ENCODE results near the gene SZT2. TPM values are rescaled to one million over a fixed set of nuclear protein-coding genes. Genes with fewer than 3 reads are reported as not detected.

SZT2 gene
- total and polyA plus RNA-seq, 2 of the 13 experiments (the other 11 are each of a cell fraction or from before 2014, with no cell fraction given), result 8.0 to 8.8 TPM

DNA sequence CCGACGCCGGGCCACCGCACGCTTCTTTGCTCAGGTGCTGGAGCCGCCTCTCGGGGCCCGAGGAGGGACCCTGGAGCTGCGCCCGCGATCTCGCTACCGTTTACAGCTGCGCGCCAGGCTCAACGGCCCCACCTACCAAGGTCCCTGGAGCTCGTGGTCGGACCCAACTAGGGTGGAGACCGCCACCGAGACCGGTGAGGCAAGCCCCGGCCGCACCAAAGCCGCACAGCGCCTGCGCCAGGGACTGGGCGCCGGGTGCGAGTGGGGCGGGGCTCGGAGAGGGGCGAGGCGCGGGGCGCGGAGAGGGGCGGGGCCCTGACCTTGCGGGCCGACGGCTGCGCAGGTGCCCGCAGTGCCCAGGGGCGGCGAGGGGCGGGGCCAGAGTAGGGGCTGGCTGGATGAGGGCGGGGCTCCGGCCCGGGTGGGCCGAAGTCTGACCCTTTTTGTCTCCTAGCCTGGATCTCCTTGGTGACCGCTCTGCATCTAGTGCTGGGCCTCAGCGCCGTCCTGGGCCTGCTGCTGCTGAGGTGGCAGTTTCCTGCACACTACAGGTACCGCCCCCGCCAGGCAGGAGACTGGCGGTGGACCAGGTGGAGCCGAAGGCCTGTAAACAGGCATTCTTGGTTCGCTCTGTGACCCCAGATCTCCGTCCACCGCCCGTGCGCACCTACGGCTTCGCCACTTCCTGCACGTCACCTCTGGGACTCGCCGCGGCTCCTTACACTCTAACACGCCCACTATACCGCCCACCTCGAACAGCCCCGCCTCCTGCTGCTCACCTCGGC, 40.7 kb upstream of the SZT2 start (continued):
- TF ChIP-seq, protein P1, sequence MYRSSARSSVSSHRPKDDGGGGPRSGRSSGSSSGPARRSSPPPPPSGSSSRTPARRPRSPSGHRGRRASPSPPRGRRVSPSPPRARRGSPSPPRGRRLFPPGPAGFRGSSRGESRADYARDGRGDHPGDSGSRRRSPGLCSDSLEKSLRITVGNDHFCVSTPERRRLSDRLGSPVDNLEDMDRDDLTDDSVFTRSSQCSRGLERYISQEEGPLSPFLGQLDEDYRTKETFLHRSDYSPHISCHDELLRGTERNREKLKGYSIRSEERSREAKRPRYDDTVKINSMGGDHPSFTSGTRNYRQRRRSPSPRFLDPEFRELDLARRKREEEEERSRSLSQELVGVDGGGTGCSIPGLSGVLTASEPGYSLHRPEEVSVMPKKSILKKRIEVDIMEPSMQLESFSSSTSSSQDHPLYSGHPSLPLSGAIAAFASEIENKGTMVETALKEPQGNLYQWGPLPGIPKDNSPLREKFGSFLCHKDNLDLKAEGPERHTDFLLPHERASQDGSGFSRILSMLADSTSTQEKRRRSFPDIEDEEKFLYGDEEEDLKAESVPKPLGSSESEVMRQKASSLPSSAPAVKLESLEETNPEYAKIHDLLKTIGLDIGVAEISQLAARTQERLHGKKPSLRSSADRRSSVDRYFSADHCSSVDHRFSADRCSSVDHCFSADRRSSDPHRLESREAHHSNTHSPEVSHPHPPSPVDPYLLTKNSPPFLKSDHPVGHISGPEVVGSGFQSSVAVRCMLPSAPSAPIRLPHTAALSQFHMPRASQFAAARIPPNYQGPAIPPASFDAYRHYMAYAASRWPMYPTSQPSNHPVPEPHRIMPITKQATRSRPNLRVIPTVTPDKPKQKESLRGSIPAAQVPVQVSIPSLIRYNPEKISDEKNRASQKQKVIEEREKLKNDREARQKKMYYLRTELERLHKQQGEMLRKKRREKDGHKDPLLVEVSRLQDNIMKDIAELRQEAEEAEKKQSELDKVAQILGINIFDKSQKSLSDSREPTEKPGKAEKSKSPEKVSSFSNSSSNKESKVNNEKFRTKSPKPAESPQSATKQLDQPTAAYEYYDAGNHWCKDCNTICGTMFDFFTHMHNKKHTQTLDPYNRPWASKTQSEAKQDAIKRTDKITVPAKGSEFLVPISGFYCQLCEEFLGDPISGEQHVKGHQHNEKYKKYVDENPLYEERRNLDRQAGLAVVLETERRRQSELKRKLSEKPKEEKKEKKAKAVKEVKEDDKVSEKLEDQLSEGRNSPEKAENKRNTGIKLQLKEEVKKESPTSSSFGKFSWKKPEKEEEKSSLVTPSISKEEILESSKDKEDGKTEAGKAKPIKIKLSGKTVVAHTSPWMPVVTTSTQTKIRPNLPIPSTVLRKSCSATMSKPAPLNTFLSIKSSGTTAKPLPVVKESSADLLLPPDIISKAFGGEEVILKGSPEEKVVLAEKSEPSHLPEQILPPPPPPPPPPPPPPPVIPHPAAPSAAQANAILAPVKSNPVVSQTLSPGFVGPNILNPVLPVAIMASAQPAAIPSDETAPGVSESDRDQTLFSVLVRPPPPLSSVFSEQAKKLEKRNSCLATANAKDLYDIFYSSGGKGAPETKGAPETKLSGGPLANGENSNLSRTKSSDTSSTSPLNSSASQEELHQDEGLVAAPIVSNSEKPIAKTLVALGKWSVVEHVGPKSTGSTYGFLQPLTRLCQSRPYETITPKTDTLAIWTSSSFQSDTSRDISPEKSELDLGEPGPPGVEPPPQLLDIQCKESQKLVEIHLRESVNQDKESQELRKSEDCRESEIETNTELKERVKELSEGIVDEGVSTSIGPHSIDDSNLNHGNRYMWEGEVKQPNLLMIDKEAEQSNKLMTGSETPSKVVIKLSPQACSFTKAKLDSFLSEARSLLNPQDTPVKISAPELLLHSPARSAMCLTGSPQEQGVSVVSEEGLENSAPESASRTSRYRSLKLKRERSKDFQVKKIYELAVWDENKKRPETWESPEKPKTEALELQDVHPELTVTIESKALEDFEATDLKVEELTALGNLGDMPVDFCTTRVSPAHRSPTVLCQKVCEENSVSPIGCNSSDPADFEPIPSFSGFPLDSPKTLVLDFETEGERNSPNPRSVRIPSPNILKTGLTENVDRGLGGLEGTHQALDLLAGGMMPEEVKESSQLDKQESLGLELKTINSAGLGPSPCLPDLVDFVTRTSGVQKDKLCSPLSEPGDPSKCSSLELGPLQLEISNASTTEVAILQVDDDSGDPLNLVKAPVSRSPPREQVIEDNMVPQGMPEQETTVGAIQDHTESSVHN (CRISPR knock-in tag; IDR thresholded peaks at IDR 0.05), result peak; percentile 4; the same call in 1 of the 2 replicates
- TF ChIP-seq ZKSCAN5 (CRISPR knock-in tag; IDR thresholded peaks at IDR 0.05), result no peak
- TF ChIP-seq NFATC3 (CRISPR knock-in tag; IDR thresholded peaks at IDR 0.05), result peak; percentile 14; the same call in 1 of the 2 replicates
- TF ChIP-seq ZNF121 (CRISPR knock-in tag; IDR thresholded peaks at IDR 0.05), result peak; percentile 97
- peak; percentile 54 for TF ChIP-seq FOXO1 (CRISPR knock-in tag; IDR thresholded peaks at IDR 0.05)
- TF ChIP-seq AHR (CRISPR knock-in tag; IDR thresholded peaks at IDR 0.05), result 0 out of 2 replicates have a peak, but pooled peaks have one; percentile 25
- TF ChIP-seq, protein P2, sequence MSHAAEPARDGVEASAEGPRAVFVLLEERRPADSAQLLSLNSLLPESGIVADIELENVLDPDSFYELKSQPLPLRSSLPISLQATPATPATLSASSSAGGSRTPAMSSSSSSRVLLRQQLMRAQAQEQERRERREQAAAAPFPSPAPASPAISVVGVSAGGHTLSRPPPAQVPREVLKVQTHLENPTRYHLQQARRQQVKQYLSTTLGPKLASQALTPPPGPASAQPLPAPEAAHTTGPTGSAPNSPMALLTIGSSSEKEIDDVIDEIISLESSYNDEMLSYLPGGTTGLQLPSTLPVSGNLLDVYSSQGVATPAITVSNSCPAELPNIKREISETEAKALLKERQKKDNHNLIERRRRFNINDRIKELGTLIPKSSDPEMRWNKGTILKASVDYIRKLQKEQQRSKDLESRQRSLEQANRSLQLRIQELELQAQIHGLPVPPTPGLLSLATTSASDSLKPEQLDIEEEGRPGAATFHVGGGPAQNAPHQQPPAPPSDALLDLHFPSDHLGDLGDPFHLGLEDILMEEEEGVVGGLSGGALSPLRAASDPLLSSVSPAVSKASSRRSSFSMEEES (CRISPR knock-in tag; IDR thresholded peaks at IDR 0.05), result 0 out of 2 replicates have a peak, but pooled peaks have one; percentile 24
- TF ChIP-seq MATR3 (CRISPR knock-in tag; IDR thresholded peaks at IDR 0.05), result no peak
- TF ChIP-seq DR1 (CRISPR knock-in tag; IDR thresholded peaks at IDR 0.05), result peak; percentile 42; the same call in 1 of the 2 replicates
- TF ChIP-seq, protein P3, sequence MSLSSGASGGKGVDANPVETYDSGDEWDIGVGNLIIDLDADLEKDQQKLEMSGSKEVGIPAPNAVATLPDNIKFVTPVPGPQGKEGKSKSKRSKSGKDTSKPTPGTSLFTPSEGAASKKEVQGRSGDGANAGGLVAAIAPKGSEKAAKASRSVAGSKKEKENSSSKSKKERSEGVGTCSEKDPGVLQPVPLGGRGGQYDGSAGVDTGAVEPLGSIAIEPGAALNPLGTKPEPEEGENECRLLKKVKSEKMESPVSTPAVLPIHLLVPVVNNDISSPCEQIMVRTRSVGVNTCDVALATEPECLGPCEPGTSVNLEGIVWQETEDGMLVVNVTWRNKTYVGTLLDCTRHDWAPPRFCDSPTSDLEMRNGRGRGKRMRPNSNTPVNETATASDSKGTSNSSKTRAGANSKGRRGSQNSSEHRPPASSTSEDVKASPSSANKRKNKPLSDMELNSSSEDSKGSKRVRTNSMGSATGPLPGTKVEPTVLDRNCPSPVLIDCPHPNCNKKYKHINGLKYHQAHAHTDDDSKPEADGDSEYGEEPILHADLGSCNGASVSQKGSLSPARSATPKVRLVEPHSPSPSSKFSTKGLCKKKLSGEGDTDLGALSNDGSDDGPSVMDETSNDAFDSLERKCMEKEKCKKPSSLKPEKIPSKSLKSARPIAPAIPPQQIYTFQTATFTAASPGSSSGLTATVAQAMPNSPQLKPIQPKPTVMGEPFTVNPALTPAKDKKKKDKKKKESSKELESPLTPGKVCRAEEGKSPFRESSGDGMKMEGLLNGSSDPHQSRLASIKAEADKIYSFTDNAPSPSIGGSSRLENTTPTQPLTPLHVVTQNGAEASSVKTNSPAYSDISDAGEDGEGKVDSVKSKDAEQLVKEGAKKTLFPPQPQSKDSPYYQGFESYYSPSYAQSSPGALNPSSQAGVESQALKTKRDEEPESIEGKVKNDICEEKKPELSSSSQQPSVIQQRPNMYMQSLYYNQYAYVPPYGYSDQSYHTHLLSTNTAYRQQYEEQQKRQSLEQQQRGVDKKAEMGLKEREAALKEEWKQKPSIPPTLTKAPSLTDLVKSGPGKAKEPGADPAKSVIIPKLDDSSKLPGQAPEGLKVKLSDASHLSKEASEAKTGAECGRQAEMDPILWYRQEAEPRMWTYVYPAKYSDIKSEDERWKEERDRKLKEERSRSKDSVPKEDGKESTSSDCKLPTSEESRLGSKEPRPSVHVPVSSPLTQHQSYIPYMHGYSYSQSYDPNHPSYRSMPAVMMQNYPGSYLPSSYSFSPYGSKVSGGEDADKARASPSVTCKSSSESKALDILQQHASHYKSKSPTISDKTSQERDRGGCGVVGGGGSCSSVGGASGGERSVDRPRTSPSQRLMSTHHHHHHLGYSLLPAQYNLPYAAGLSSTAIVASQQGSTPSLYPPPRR (CRISPR knock-in tag; IDR thresholded peaks at IDR 0.05; ENCODE audit: borderline replicate concordance), result peak; percentile 67
- TF ChIP-seq, protein P4, sequence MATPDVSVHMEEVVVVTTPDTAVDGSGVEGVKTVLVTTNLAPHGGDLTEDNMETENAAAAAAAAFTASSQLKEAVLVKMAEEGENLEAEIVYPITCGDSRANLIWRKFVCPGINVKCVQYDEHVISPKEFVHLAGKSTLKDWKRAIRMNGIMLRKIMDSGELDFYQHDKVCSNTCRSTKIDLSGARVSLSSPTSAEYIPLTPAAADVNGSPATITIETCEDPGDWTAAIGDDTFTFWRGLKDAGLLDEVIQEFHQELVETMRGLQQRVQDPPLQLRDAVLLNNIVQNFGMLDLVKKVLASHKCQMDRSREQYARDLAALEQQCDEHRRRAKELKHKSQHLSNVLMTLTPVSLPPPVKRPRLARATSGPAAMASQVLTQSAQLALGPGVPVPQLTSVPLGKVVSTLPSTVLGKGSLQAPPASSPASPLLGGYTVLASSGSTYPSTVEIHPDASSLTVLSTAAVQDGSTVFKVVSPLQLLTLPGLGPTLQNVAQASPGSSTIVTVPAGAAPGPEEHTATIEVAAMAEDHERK (CRISPR knock-in tag; IDR thresholded peaks at IDR 0.05; ENCODE audit: low read depth), result no peak
- TF ChIP-seq CBX1 (IDR thresholded peaks at IDR 0.05; ENCODE audit: low read depth), result peak; percentile 44
